SK-N-SH treated with all-trans-retinoic acid at 6 μM for 48 hours (cell line): Measurements from ENCODE around the gene ISX.

Experiments used
- ATAC-seq: fragments of 200-7000 bp; cut with Tn5 transposase; 3 replicates; pipeline ENCODE4 v1.9.1; 2020; ENCODE audit warnings: mild to moderate bottlenecking, moderate library complexity
- ARNTL ChIP-seq: fragments of 450-650 bp; formaldehyde crosslinking; IDR thresholded peaks from 2 replicates; pipeline ENCODE4 v1.5.0; 2020; ENCODE audit warnings: low read depth, mild to moderate bottlenecking, moderate library complexity, borderline replicate concordance
- BACH2 ChIP-seq: fragments of 250-450 bp; sonication (Bioruptor Pico); IDR thresholded peaks from 2 replicates; pipeline ENCODE4 v1.9.0; 2021; ENCODE audit warnings: mild to moderate bottlenecking, borderline replicate concordance
- CREB5 ChIP-seq: fragments of 250-450 bp; sonication (Bioruptor Pico); IDR thresholded peaks from 2 replicates; pipeline ENCODE4 v1.5.1; 2020; ENCODE audit warnings: low read depth, mild to moderate bottlenecking, moderate library complexity
- CSDC2 ChIP-seq: fragments of 250-450 bp; sonication (Bioruptor Pico); IDR thresholded peaks from 2 replicates; pipeline ENCODE4 v1.5.0; 2020; ENCODE audit warnings: mild to moderate bottlenecking, moderate library complexity
- ESRRG ChIP-seq: fragments of 250-450 bp; sonication (Bioruptor Pico); IDR thresholded peaks from 2 replicates; pipeline ENCODE4 v1.6.1; 2021; ENCODE audit warnings: mild to moderate bottlenecking
- ISL1 ChIP-seq: fragments of 250-450 bp; sonication (Bioruptor Pico); IDR thresholded peaks from 2 replicates; pipeline ENCODE4 v2.1.2; 2022; ENCODE audit warnings: mild to moderate bottlenecking, moderate library complexity
- OSR1 ChIP-seq: fragments of 250-450 bp; sonication (Bioruptor Pico); IDR thresholded peaks from 2 replicates; pipeline ENCODE4 v1.8.0; 2022; ENCODE audit warnings: moderate library complexity, mild to moderate bottlenecking, inconsistent platforms
- PPARA ChIP-seq: fragments of 250-450 bp; sonication (Bioruptor Pico); IDR thresholded peaks from 2 replicates; pipeline ENCODE4 v1.5.0; 2020; ENCODE audit warnings: mild to moderate bottlenecking, borderline replicate concordance
- RARB ChIP-seq: fragments of 250-450 bp; sonication (Bioruptor Pico); IDR thresholded peaks from 2 replicates; pipeline ENCODE4 v1.8.0; 2021; ENCODE audit warnings: mild to moderate bottlenecking, moderate library complexity
- TCF4 ChIP-seq: fragments of 250-450 bp; sonication (Bioruptor Pico); IDR thresholded peaks from 2 replicates; pipeline ENCODE4 v1.8.0; 2021; ENCODE audit warnings: mild to moderate bottlenecking, moderate library complexity, borderline replicate concordance
- TOX ChIP-seq: fragments of 250-450 bp; sonication (Bioruptor Pico); IDR thresholded peaks from 2 replicates; pipeline ENCODE4 v1.8.0; 2021; ENCODE audit warnings: mild to moderate bottlenecking, moderate library complexity, borderline replicate concordance
- TSHZ2 ChIP-seq: fragments of 250-450 bp; sonication (Bioruptor Pico); IDR thresholded peaks from 2 replicates; pipeline ENCODE4 v1.5.0; 2020; ENCODE audit warnings: mild to moderate bottlenecking, moderate library complexity
- ZC3H10 ChIP-seq: fragments of 250-450 bp; sonication (Bioruptor Pico); IDR thresholded peaks from 2 replicates; pipeline ENCODE4 v1.5.1; 2021; ENCODE audit warnings: mild to moderate bottlenecking, moderate library complexity
- ZFP30 ChIP-seq: fragments of 450-650 bp; formaldehyde crosslinking; IDR thresholded peaks from 2 replicates; pipeline ENCODE4 v1.5.0; 2022; ENCODE audit warnings: mild to moderate bottlenecking, moderate library complexity
- ZNF565 ChIP-seq: fragments of 450-650 bp; formaldehyde crosslinking; conservative IDR thresholded peaks from 2 replicates; pipeline ENCODE4 v1.5.0; 2020; ENCODE audit warnings: low read depth, mild to moderate bottlenecking, moderate library complexity
- ZNF8 ChIP-seq: fragments of 450-650 bp; formaldehyde crosslinking; IDR thresholded peaks from 2 replicates; pipeline ENCODE4 v1.5.0; 2020; ENCODE audit warnings: mild to moderate bottlenecking, moderate library complexity
- TF ChIP-seq, protein P1 (sequence below): fragments of 250-450 bp; sonication (Bioruptor Pico); IDR thresholded peaks from 2 replicates; pipeline ENCODE4 v1.8.0; 2021; ENCODE audit warnings: low read depth, mild to moderate bottlenecking, moderate library complexity, borderline replicate concordance

Gene ISX

GRCh38 chr22:35126993-35127392 is 61.0 kb downstream of the ISX start (continued):
- TF ChIP-seq TSHZ2 (CRISPR knock-in tag) (no peak), CSDC2 (CRISPR knock-in tag) (no peak), ZFP30 (CRISPR knock-in tag) (no peak), ESRRG (CRISPR knock-in tag) (no peak), ARNTL (CRISPR knock-in tag) (no peak), ISL1 (CRISPR knock-in tag) (no peak), TOX (no peak)

- no peak for ATAC-seq
- TF ChIP-seq ZNF565 (CRISPR knock-in tag), result no peak
- no peak for TF ChIP-seq PPARA
- no peak for TF ChIP-seq CREB5 (CRISPR knock-in tag)
- TF ChIP-seq, protein P1, sequence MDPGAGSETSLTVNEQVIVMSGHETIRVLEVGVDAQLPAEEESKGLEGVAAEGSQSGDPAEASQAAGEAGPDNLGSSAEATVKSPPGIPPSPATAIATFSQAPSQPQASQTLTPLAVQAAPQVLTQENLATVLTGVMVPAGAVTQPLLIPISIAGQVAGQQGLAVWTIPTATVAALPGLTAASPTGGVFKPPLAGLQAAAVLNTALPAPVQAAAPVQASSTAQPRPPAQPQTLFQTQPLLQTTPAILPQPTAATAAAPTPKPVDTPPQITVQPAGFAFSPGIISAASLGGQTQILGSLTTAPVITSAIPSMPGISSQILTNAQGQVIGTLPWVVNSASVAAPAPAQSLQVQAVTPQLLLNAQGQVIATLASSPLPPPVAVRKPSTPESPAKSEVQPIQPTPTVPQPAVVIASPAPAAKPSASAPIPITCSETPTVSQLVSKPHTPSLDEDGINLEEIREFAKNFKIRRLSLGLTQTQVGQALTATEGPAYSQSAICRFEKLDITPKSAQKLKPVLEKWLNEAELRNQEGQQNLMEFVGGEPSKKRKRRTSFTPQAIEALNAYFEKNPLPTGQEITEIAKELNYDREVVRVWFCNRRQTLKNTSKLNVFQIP (CRISPR knock-in tag), result no peak
- TF ChIP-seq BACH2 (CRISPR knock-in tag), result no peak
- TF ChIP-seq ZC3H10 (CRISPR knock-in tag), result no peak
- no peak for TF ChIP-seq ZNF8
- TF ChIP-seq TSHZ2 (CRISPR knock-in tag), result no peak
- no peak for TF ChIP-seq ZFP30 (CRISPR knock-in tag)
Measured at GRCh38 chr22:35128637-35129036, 62.7 kb downstream of the ISX start.

GRCh38 chr22:35131525-35132000 is 65.6 kb downstream of the ISX start:
- no peak for ATAC-seq
- TF ChIP-seq ZFP30 (CRISPR knock-in tag) (no peak), OSR1 (no peak), ESRRG (CRISPR knock-in tag) (no peak), RARB (CRISPR knock-in tag) (no peak), BACH2 (CRISPR knock-in tag) (no peak), TCF4 (no peak), CREB5 (CRISPR knock-in tag) (no peak)
- TF ChIP-seq, protein P1 (CRISPR knock-in tag), result no peak
- TF ChIP-seq, all 23 proteins: peak for 0
